CD4-positive, alpha-beta T cell treated with Interferon gamma for 1 hour (primary cell): ENCODE data around the gene ZDHHC24.
A peak's percentile ranks its signal among the peaks of the same experiment; 100 is the strongest.
"Not testable (repeated sequence)": the region's sequence is repeated elsewhere in the genome, so short reads cannot be mapped to it uniquely, and the experiment has no call there.

Experiments
- DNase-seq: peaks from one replicate; pipeline ENCODE4 v3.0.0-alpha.2; 2020

ZDHHC24 gene

GRCh38 chr11:66545701-66546367 is at the start of gene ZDHHC24:
Gene ZDHHC24, minus strand, starts transcription at chr11:66546048. Its CDS starts 45 bp downstream, at chr11:66546003.
- DNase-seq = peak; percentile 89

GRCh38 chr11:66595245-66595904 is 49.5 kb upstream of the ZDHHC24 start:
- no peak for DNase-seq

- DNase-seq = no peak
Observed at GRCh38 chr11:66593650-66594049, 47.8 kb upstream of the ZDHHC24 start.

- DNase-seq = no peak
Observed at GRCh38 chr11:66593303-66593635, 47.4 kb upstream of the ZDHHC24 start.

GRCh38 chr11:66592457-66593302 is 46.8 kb upstream of the ZDHHC24 start, which contains the start of the genes CCDC87 and CCS:
Gene CCDC87, minus strand, starts transcription at chr11:66593063. Its CDS starts 48 bp downstream, at chr11:66593015.
Gene CCS, plus strand, starts transcription at chr11:66593185. Its CDS starts 77 bp downstream, at chr11:66593262.
- DNase-seq = peak; percentile 98

- no peak for DNase-seq
Observed at GRCh38 chr11:66591175-66591574, 45.3 kb upstream of the ZDHHC24 start.

GRCh38 chr11:66589996-66590675 is 44.3 kb upstream of the ZDHHC24 start:
- DNase-seq = no peak

GRCh38 chr11:66589315-66589714 is 43.5 kb upstream of the ZDHHC24 start:
- DNase-seq = not testable (repeated sequence)

- no peak for DNase-seq
Observed at GRCh38 chr11:66586136-66586535, 40.3 kb upstream of the ZDHHC24 start.

GRCh38 chr11:66585447-66585846 is 39.6 kb upstream of the ZDHHC24 start:
- not testable (repeated sequence) for DNase-seq

- not testable (repeated sequence) for DNase-seq
Observed at GRCh38 chr11:66582565-66583147, 36.8 kb upstream of the ZDHHC24 start.

- no peak for DNase-seq
Observed at GRCh38 chr11:66581261-66581660, 35.4 kb upstream of the ZDHHC24 start.

- no peak for DNase-seq
Observed at GRCh38 chr11:66580803-66581202, 35.0 kb upstream of the ZDHHC24 start.

- peak; percentile 69 for DNase-seq
Observed at GRCh38 chr11:66579017-66579606, 33.3 kb upstream of the ZDHHC24 start.

GRCh38 chr11:66570850-66571180 is 25.0 kb upstream of the ZDHHC24 start:
- DNase-seq = no peak

- DNase-seq = no peak
Observed at GRCh38 chr11:66570079-66570849, 24.4 kb upstream of the ZDHHC24 start.

- no peak for DNase-seq
Observed at GRCh38 chr11:66569076-66569475, 23.2 kb upstream of the ZDHHC24 start.

- peak; percentile 73 for DNase-seq
Observed at GRCh38 chr11:66568124-66568916, 22.5 kb upstream of the ZDHHC24 start, which contains the start of gene CTSF. Gene CTSF, minus strand, starts transcription at chr11:66568606. Its CDS starts 120 bp downstream, at chr11:66568486.

- DNase-seq = no peak
Observed at GRCh38 chr11:66567787-66568123, 21.9 kb upstream of the ZDHHC24 start.

- DNase-seq = no peak
Observed at GRCh38 chr11:66566221-66566620, 20.4 kb upstream of the ZDHHC24 start.

- DNase-seq = no peak
Observed at GRCh38 chr11:66564984-66565383, 19.1 kb upstream of the ZDHHC24 start.
